Subcutaneous adipose tissue (tissue), 4 donors: ENCODE measurements around the gene XPNPEP3. TPM values are rescaled to one million over a fixed set of nuclear protein-coding genes. Genes with fewer than 3 reads are reported as not detected.

Experiments
- CTCF ChIP-seq: fragments of 450-650 bp; IDR thresholded peaks from one replicate; pipeline ENCODE4 v1.5.1; 2016; ENCODE audit warnings: low read depth, mild to moderate bottlenecking, control low read depth, antibody characterized with exemption, moderate library complexity
- total RNA-seq, 4 donors: library from RNA; depleted of rRNA; stranded (reverse); fragments of >200 nt; gene quantifications; one replicate each; pipeline ENCODE4 v1.1.0, GENCODE V29; 2016

The XPNPEP3 gene
- total RNA-seq, 4 donors from 2014 or later: 10.7 to 23.9 (median 13.0) TPM

GRCh38 chr22:40966726-40967085 lies 109.8 kb downstream of the XPNPEP3 start:
- no peak for TF ChIP-seq CTCF

GRCh38 chr22:40967111-40967760 lies 110.3 kb downstream of the XPNPEP3 start:
- no peak for TF ChIP-seq CTCF

GRCh38 chr22:40972587-40972986 lies 115.6 kb downstream of the XPNPEP3 start:
- no peak for TF ChIP-seq CTCF

GRCh38 chr22:40973144-40973543 lies 116.2 kb downstream of the XPNPEP3 start:
- TF ChIP-seq CTCF: no peak

GRCh38 chr22:40975366-40975765 lies 118.4 kb downstream of the XPNPEP3 start:
- TF ChIP-seq CTCF: no peak

- no peak for TF ChIP-seq CTCF
These were observed 120.1 kb downstream of the XPNPEP3 start for GRCh38 chr22:40976866-40977700.

GRCh38 chr22:40979198-40979597 lies 122.2 kb downstream of the XPNPEP3 start:
- TF ChIP-seq CTCF: no peak
